Measurements from ENCODE around the gene FANCD2. TPM values are rescaled to one million over a fixed set of nuclear protein-coding genes. Genes with fewer than 3 reads are reported as not detected.

The FANCD2 gene
- total RNA-seq, 1 donor from 2014 or later: 4.4 TPM

DNA sequence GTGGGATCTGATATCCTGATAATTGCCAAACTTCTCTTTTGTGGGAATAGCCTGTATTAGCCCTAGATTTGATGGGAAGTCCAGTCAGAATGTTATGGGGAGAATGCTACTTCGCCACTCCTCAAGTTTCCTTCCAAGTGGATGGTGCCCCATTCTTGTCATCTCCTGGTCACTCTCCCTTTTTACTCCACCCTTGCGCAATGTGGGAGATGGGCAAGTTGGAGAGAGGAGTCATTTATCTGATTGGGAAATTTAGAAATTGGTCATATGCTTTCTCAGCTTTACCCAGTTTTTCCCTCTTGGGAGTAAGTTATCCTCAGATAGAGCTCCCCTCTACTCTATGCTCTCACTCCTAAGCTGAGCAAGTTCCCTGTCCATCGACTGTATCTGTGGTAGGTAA is 67.4 kb downstream of the FANCD2 start:
- Histone ChIP-seq H3K9me3 (no peaks in the 10 kb centered on the region), H3K4me3 (no peak overlapping the region), H3K36me3 (no peaks in the 10 kb centered on the region), H3K27ac (no peak overlapping the region), H3K4me1 (no peaks in the 10 kb centered on the region), H3K27me3 (no peaks in the 10 kb centered on the region)
- TF ChIP-seq POLR2AphosphoS5 (IDR thresholded peaks at IDR 0.05; ENCODE audit: insufficient read depth in 1 of 2, low read depth in 1 of 2) (no peak), POLR2A (IDR thresholded peaks at IDR 0.05) (no peak)
- TF ChIP-seq, protein P1, sequence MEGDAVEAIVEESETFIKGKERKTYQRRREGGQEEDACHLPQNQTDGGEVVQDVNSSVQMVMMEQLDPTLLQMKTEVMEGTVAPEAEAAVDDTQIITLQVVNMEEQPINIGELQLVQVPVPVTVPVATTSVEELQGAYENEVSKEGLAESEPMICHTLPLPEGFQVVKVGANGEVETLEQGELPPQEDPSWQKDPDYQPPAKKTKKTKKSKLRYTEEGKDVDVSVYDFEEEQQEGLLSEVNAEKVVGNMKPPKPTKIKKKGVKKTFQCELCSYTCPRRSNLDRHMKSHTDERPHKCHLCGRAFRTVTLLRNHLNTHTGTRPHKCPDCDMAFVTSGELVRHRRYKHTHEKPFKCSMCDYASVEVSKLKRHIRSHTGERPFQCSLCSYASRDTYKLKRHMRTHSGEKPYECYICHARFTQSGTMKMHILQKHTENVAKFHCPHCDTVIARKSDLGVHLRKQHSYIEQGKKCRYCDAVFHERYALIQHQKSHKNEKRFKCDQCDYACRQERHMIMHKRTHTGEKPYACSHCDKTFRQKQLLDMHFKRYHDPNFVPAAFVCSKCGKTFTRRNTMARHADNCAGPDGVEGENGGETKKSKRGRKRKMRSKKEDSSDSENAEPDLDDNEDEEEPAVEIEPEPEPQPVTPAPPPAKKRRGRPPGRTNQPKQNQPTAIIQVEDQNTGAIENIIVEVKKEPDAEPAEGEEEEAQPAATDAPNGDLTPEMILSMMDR (IDR thresholded peaks at IDR 0.05): no peak
- no peak for DNase-seq (ENCODE audit: extremely low spot score in 2 of 2)
- intact Hi-C loops (cut with DNase I): no loop called here

DNA sequence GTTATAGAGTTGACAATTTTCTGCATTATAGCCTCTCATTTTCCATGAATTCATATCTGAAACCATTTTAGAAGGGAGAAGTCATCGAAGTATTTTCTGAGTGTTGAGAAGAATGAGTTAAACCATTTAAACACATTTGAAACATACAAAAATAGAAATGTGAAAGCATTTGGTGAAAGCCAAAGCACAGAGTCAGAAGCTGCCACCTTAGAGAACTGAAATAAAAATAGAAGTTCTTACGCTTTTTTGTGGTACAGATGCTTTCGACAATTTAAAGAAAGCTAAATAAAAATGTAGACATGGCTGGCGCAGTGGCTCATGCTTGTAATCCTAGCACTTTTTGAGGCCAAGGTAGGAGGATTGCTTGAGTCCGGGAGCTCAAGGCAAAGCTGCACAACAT is 72.8 kb downstream of the FANCD2 start:
- H3K36me3 ChIP-seq: no peaks in the 10 kb centered on the region
- no peak overlapping the region for H3K27ac ChIP-seq
- H3K9me3 ChIP-seq: no peaks in the 10 kb centered on the region
- DNase-seq (ENCODE audit: extremely low spot score in 2 of 2): no peak
- H3K27me3 ChIP-seq: no peaks in the 10 kb centered on the region
- TF ChIP-seq POLR2AphosphoS5 (IDR thresholded peaks at IDR 0.05; ENCODE audit: insufficient read depth in 1 of 2, low read depth in 1 of 2): no peak
- TF ChIP-seq POLR2A (IDR thresholded peaks at IDR 0.05): no peak
- TF ChIP-seq, protein P1 (IDR thresholded peaks at IDR 0.05): no peak
- H3K4me3 ChIP-seq: no peak overlapping the region
- intact Hi-C loops (cut with DNase I): no loop called here
- H3K4me1 ChIP-seq: no peaks in the 10 kb centered on the region

DNA sequence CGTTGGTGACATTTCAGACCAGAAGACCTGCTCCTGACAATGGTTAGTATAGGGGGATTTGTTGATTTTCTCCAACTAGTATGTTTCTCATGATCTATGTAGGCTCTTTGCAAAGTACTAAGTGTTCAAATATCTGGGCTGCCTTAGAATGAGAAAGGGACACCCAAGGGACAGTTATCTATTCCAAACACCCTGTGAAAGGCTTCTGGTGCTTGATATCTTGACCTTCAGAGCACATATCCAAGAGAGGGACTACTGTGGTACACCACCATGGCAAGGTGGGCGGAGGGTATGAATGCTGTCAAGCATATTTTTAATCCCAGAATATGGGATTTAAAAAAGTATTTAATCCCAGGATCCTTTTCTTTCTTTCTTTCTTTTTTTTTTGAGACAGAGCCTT is 80.7 kb downstream of the FANCD2 start:
- Histone ChIP-seq H3K4me3 (no peak overlapping the region), H3K9me3 (no peaks in the 10 kb centered on the region), H3K27me3 (no peaks in the 10 kb centered on the region), H3K36me3 (no peaks in the 10 kb centered on the region), H3K4me1 (no peaks in the 10 kb centered on the region), H3K27ac (no peak overlapping the region)
- DNase-seq (ENCODE audit: extremely low spot score in 2 of 2): no peak
- intact Hi-C loops (cut with DNase I): no loop called here
- no peak for TF ChIP-seq POLR2A (IDR thresholded peaks at IDR 0.05)
- no peak for TF ChIP-seq POLR2AphosphoS5 (IDR thresholded peaks at IDR 0.05; ENCODE audit: insufficient read depth in 1 of 2, low read depth in 1 of 2)
- TF ChIP-seq, protein P1 (IDR thresholded peaks at IDR 0.05): no peak

DNA sequence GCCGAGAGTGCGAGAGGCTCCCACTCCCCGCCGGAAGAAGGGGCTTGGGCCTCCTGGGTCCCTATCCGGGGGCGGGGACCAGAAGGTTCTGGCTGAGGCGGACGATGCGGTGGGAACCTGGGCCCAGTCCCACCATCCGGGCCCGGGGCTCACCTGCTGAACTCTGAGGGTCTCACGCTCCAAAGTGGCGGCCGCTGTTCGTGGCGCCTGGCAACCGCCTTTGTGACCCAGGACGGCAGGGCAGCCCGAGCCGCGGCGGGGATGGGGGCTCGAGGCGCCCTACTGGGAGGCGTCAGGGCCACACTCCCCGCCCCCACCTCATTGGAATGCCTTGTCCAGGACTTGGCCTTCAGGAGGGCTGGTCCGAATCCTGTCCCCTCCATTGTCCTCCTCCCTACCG is 81.9 kb downstream of the FANCD2 start, which contains the start of gene FANCD2OS:
FANCD2OS (minus strand) TSS at position 165 of the 400 bp plus-strand sequence. CDS start 3,481 bp downstream, outside the sequence.
- Histone ChIP-seq H3K9me3 (no peaks in the 10 kb centered on the region), H3K36me3 (no peaks in the 10 kb centered on the region), H3K27me3 (no peaks in the 10 kb centered on the region), H3K4me3 (no peak within 1 kb of the TSS), H3K27ac (no peak within 1 kb of the TSS), H3K4me1 (no peaks in the 10 kb centered on the region)
- no peak for TF ChIP-seq POLR2AphosphoS5 (IDR thresholded peaks at IDR 0.05; ENCODE audit: insufficient read depth in 1 of 2, low read depth in 1 of 2)
- no peak for DNase-seq (ENCODE audit: extremely low spot score in 2 of 2)
- intact Hi-C loops (cut with DNase I): no loop called here

DNA sequence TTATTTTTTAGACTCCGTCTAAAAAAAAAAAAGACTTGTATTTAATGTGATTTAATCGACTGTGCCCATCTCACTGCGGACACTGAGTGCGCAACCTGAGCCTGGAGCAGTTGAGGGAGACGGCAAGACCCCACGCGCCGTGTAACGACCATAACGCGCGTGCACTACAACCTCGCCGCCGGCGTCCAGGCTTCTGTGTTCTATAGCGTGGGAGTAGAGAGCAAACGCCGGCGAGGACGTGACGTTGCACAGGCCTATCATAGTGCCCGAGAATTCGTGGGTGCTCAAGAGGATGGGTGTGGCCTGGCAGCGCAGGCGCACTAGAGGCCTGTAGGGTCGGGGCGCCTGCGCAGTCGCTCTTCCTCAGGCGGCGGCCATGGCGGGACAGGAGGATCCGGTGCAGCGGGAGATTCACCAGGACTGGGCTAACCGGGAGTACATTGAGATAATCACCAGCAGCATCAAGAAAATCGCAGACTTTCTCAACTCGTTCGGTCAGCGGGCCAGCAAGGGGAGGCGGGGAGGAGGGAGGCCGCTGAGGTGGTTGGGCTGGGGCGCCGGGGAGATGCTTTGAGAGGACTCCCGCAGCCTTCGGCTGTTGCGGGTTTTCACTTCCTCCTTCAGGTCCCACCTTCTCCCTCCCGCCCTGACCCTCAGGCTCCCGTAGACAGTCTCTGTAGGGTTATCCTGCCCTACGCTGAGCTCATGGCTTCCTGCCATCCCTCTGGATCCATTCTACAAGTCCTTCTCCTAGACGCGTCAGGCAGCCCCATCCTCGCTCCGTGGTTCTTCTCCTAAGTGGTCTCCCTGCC is 89.3 kb downstream of the FANCD2 start, which contains the start of gene BRK1:
BRK1 (plus strand) TSS at position 350 of the 812 bp plus-strand sequence; CDS start at position 377, 27 bp downstream.
- Histone ChIP-seq H3K4me3 (peak within 1 kb of the TSS; percentile 76 to 94), H3K27me3 (no peaks in the 10 kb centered on the region), H3K36me3 (no peaks in the 10 kb centered on the region), H3K4me1 (peaks cover 33% of the 10 kb centered on the region), H3K9me3 (no peaks in the 10 kb centered on the region), H3K27ac (peak within 1 kb of the TSS; percentile 80)
- TF ChIP-seq POLR2A (IDR thresholded peaks at IDR 0.05) (peak in 1 of 2 donors; percentile 55), POLR2AphosphoS5 (IDR thresholded peaks at IDR 0.05; ENCODE audit: insufficient read depth in 1 of 2, low read depth in 1 of 2) (peak; percentile 95 to 97)
- TF ChIP-seq, protein P1 (IDR thresholded peaks at IDR 0.05): no peak
- peak in 1 of 2 donors; percentile 95 for DNase-seq (ENCODE audit: extremely low spot score in 2 of 2)
- intact Hi-C loops (cut with DNase I): loop anchor here (10.0 kb wide), 1 partner anchor 91 kb away; the partner anchor contains the start of gene FANCD2
